Activated gamma-delta T cell (primary cell): ENCODE results near the gene MOK.
"Not testable (repeated sequence)": the region's sequence is repeated elsewhere in the genome, so short reads cannot be mapped to it uniquely, and the experiment has no call there.

Experiments used
- DNase-seq: peaks from one replicate; lab custom pipeline; 2025; lab: John Stamatoyannopoulos, UW

Gene MOK

GRCh38 chr14:102246071-102246470 lies 58.9 kb downstream of the MOK start:
- no peak for DNase-seq

GRCh38 chr14:102243795-102244194 lies 61.2 kb downstream of the MOK start:
- not testable (repeated sequence) for DNase-seq

GRCh38 chr14:102241147-102241546 lies 63.8 kb downstream of the MOK start:
- no peak for DNase-seq

- not testable (repeated sequence) for DNase-seq
These were observed 64.5 kb downstream of the MOK start for GRCh38 chr14:102240481-102240880.

GRCh38 chr14:102239231-102239630 lies 65.7 kb downstream of the MOK start:
- DNase-seq = no peak

GRCh38 chr14:102238766-102239165 lies 66.2 kb downstream of the MOK start:
- no peak for DNase-seq

- DNase-seq = no peak
These were observed 66.8 kb downstream of the MOK start for GRCh38 chr14:102238131-102238530.

- no peak for DNase-seq
These were observed 68.9 kb downstream of the MOK start for GRCh38 chr14:102236026-102236425.

GRCh38 chr14:102235275-102235897 lies 69.6 kb downstream of the MOK start:
- no peak for DNase-seq

- DNase-seq = no peak
These were observed 70.4 kb downstream of the MOK start for GRCh38 chr14:102234331-102235264.

- DNase-seq = no peak
These were observed 71.9 kb downstream of the MOK start for GRCh38 chr14:102233081-102233480.

- no peak for DNase-seq
These were observed 72.7 kb downstream of the MOK start for GRCh38 chr14:102232348-102232625.

- DNase-seq = no peak
These were observed 73.3 kb downstream of the MOK start for GRCh38 chr14:102231476-102232347.

GRCh38 chr14:102230481-102231210 lies 74.3 kb downstream of the MOK start:
- DNase-seq = no peak

GRCh38 chr14:102229739-102230092 lies 75.2 kb downstream of the MOK start:
- no peak for DNase-seq

GRCh38 chr14:102229071-102229738 lies 75.8 kb downstream of the MOK start:
- no peak for DNase-seq

- no peak for DNase-seq
These were observed 77.6 kb downstream of the MOK start for GRCh38 chr14:102227184-102227964.

GRCh38 chr14:102226356-102227125 lies 78.4 kb downstream of the MOK start:
- DNase-seq = no peak

- DNase-seq = no peak
These were observed 79.0 kb downstream of the MOK start for GRCh38 chr14:102225936-102226335.

GRCh38 chr14:102225386-102225785 lies 79.6 kb downstream of the MOK start:
- no peak for DNase-seq
